A549 (cell line): ENCODE measurements around the gene FLVCR2.

Source experiments
- CTCF ChIP-seq: fragments of >200 bp; sonication (Bioruptor Twin); formaldehyde crosslinking; IDR thresholded peaks from 3 replicates; pipeline ENCODE4 v1.5.1; 2016
- KDM1A ChIP-seq: fragments of 200-600 bp; sonication (generic); IDR thresholded peaks from 2 replicates; pipeline ENCODE4 v1.6.1; 2016; ENCODE audit warnings: low read depth, mild to moderate bottlenecking
- NR3C1 ChIP-seq: fragments of >200 bp; sonication (Bioruptor Twin); formaldehyde crosslinking; IDR thresholded peaks from 3 replicates; pipeline ENCODE4 v1.6.1; 2017
- SREBF2 ChIP-seq: fragments of 450-650 bp; IDR thresholded peaks from 2 replicates; pipeline ENCODE4 v1.6.1; 2014; ENCODE audit warnings: mild to moderate bottlenecking, moderate library complexity
- TP53 ChIP-seq: fragments of 250-450 bp; sonication (Bioruptor Pico); IDR thresholded peaks from 2 replicates; pipeline ENCODE4 v1.5.0; 2021; ENCODE audit warnings: mild to moderate bottlenecking, moderate library complexity

DNA sequence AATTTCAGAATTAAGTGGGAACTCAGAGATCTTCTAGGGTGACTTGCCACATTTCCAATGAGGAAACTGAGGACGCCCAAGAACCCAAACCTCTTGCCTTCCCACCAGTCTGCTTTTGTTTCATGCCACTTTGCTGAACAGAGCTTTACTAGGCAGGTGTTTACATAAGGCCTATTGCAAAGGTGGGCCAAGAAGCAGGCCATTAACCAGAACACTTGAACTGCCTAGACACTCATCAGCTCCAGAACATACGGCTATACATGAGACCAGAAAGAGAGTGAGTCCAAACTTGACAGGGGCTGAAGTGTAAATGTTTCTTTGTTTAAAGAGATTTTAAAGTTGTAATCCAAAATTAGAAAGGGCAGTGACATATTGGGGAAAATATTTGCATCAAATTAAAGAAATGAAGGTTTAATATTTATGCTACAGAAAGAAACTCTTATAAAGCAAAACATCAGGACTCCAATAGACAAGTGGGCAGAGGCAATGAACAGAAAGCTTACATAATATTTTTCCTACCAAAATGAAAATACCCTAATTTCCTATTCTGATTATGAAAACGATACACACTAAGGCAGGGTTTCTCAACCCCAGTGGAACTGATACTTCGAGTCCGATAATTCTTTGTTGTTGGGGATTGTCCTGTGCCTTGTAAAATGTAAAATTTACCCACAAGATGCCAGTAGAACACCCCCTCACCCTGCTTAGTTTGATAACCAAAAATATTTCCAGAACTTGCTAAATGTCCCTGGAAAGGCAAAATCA is 44.4 kb upstream of the FLVCR2 start:
- TF ChIP-seq SREBF2 (no peak), CTCF (no peak), KDM1A (no peak), TP53 (no peak), NR3C1 (no peak)
